ENCODE results near the gene RDH14. TPM values are rescaled to one million over a fixed set of nuclear protein-coding genes. Genes with fewer than 3 reads are reported as not detected.

RDH14 gene, protein sequence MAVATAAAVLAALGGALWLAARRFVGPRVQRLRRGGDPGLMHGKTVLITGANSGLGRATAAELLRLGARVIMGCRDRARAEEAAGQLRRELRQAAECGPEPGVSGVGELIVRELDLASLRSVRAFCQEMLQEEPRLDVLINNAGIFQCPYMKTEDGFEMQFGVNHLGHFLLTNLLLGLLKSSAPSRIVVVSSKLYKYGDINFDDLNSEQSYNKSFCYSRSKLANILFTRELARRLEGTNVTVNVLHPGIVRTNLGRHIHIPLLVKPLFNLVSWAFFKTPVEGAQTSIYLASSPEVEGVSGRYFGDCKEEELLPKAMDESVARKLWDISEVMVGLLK
- total RNA-seq = 46.3 TPM
- long read RNA-seq, transcript RDH14-201 (2 exons, 1,587 nt) = major isoform, 39 of 45 reads
- long read RNA-seq, partial matches to known transcripts = 4 of 45 reads
- long read RNA-seq, other reads (novel, unspliced or antisense) = 1 of 45 reads

DNA sequence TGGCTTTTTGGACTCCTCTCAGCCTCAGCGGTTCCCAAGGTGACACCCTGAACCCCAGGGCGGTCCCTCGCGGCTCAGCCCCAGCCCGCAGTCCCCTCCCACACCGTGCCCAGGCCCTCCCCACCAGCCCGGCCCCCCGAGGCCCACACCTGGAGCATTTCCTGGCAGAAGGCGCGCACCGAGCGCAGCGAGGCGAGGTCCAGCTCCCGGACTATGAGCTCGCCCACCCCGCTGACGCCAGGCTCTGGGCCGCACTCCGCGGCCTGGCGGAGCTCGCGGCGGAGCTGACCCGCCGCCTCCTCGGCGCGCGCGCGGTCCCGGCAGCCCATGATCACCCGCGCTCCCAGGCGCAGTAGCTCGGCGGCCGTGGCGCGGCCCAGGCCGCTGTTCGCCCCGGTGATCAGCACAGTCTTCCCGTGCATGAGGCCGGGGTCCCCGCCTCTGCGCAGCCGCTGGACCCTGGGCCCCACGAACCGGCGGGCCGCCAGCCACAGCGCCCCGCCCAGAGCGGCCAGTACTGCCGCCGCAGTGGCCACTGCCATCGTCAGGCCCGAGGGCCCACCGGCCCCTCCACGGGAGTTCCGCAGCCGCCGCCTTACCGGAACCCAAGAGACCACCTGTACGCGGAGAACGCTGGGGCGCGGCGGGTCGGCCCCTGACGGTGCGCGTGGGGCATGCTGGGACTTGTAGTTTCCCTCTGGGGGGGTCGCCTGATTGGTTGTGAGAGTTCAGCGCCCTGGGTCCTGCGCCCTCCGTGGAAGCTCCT, at the start of gene RDH14:
TSS of gene RDH14 (minus strand) at position 623 of the 766 bp plus-strand sequence. CDS start at position 542, 81 bp downstream.
- intact Hi-C loops (cut with DNase I) = loop anchor here (1.0 kb wide), 1 partner anchor 35 kb away; no protein-coding TSS in a partner anchor
- peak; percentile 94 for DNase-seq (ENCODE audit: missing footprints)
- peak; percentile 98 for ATAC-seq

DNA sequence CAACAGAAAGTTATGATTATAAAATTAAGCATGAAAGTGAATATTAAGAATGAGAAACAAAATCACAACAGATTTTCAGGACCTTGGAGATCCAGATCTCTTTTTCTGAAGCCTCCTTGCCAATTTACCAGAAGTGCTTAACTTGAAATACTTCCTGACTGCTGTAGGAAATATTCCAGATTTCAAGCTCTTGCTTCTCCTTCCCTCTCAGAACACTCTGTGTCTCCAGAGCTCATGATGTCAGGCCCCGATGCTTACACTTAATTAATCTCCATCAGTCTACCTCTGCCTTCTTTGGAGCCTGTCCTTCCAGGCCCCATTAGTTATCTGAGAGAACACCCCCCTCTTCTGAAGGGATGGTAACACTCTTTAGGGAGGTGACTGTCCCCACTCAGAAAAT, 49.6 kb upstream of the RDH14 start:
- ATAC-seq (no peak), DNase-seq (ENCODE audit: missing footprints) (no peak)
- intact Hi-C loops (cut with DNase I) = no loop called here

DNA sequence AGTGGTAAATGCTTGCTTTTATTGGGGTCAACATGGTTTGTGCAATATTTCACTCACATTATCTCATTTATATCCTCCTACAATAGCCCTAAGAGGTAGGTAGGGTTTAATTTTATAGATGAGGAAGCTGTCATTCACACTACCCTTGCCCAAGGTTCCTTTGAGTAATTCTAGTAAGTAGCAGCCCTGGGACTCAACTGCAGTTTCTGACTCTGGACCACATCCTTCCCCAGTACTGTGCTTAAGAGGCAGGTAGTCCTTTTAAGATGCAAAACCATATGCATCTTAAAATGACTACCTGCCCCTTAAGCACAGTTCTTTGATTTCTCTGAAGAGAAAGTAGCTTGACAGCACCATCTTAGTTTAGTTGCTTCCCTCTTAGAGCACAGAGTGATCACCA, 44.7 kb upstream of the RDH14 start:
- DNase-seq (ENCODE audit: missing footprints) (no peak), ATAC-seq (no peak)
- intact Hi-C loops (cut with DNase I) = no loop called here

DNA sequence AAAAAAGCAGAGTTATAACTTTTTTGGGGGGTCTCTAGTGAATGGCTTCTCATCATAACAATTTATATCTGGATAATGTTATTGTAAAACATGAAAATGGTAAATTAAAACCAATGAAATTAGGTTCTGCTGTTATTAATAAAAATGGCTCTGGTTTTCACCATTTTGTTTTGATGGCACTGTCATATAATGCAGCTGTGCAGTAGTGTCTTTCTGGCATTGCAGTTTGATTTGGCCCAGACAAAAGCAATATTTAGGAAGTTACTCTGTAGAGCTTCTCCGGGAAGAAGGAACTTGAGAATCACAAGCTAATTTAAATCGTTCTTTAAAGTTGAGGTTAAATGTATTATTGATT, 44.1 kb upstream of the RDH14 start:
- ATAC-seq (no peak), DNase-seq (ENCODE audit: missing footprints) (no peak)
- intact Hi-C loops (cut with DNase I) = no loop called here

DNA sequence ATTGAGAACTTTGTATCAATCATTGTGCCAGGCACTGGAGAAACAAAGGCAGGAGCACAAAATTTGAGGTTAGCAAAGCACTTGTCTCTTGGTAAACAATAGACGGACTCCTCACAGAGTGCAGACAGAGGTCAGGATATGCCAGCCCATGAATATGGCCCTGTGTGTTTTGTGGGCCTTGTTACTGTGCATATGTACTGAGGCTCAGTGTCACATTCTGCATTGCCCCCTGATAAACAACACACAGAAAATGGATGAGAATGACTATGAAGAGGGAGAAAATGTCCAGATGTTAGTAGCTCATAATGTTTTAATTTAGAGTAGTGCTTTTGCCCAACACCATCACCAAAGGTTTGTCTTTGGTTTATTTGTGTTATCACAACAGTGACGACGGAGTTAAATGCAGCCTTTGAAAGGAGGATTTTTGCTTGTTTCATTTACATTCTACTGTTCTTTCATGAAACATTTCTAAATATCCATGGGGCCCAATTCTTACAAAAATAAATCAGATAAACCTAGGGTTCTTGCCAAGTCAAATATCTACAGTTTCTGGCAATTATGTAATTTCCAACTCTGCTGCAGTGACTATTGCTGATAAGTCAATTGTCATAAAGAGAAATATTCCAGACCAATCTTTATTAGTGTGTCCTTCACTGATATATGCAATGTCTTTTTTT, 43.5 kb upstream of the RDH14 start:
- intact Hi-C loops (cut with DNase I) = no loop called here
- ATAC-seq = no peak

DNA sequence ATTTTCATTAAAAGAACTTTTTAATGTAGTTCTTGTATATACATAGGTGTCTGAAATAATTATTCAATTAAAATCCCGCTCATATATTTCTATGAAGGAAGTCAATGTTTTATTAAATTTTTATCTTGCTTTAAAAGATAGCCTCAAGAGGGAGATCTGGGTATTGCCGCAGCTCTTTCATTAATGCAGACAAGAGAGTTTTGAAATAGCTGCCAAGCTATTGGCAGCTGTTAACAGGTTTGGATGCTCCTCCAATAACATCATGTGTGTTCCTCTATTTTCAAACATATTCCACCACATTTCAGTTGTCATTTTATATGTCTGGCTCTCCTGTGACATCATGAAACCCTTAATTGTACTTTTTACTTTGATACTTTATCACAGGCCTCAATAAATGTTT, 41.8 kb upstream of the RDH14 start:
- intact Hi-C loops (cut with DNase I) = no loop called here
- ATAC-seq (no peak), DNase-seq (ENCODE audit: missing footprints) (no peak)

More for the DNA sequence above, 43.5 kb upstream of the RDH14 start:
- no peak for DNase-seq (ENCODE audit: missing footprints)

DNA sequence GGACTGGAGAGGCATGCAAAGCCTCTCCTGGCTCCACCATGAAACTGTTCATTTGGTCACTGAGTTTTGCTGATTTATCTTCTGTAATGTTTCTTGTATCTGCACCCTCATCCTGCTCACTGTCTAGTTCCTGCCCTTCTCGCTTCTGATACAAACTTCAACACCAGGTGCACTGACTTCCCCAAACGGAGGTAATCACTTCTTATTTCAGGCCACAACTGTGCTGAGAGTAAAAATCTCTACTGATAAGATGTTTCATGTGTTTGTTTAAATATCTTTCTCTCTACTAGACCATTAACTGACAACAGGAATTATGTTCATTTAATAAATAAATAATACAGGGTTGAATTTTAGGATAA, 39.8 kb upstream of the RDH14 start:
- DNase-seq (ENCODE audit: missing footprints) = no peak
- intact Hi-C loops (cut with DNase I) = no loop called here
- no peak for ATAC-seq

DNA sequence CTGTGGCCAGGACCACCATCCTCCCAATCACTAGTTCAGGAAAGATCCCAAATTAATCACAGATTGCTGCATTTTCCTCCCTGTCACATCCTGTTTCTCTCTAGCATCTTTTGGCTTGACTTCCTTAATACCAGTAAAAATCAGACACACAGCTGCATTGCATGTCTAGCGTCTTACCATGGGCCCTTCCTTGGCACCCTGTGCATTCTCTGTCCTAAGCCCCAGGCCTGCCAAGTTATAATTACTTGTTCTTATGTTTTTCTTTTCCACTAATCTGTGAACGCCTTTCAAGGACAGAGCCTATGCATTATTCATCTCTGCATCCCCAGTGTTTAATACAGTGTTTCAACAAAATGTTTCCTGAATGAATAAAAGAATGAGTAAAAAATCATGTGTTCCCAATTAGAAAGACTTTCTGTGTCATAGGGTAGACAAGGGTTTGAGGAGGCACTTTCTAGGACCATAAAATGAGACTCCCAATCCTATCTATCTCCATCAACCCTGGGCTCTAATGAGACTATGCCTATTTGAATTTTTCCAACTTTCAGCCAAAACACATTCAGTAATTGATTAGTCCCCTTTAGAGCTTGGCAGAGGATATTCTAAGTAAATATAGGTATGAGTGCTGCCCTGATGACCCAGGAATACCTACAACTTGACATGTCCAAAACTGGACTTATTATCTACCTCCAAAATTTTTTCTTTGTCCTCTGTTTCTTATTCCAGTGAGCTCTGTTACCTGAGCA, 39.2 kb upstream of the RDH14 start:
- DNase-seq (ENCODE audit: missing footprints) (no peak), ATAC-seq (peak; percentile 39)
- intact Hi-C loops (cut with DNase I) = loop anchor here (5.0 kb wide), 1 partner anchor 77 kb away; no protein-coding TSS in a partner anchor

- intact Hi-C loops (cut with DNase I) = loop anchor here (5.0 kb wide), 1 partner anchor 77 kb away; no protein-coding TSS in a partner anchor
- peak; percentile 39 for ATAC-seq
- no peak for DNase-seq (ENCODE audit: missing footprints)
Measured at GRCh38 chr2:18598848-18599484, 38.5 kb upstream of the RDH14 start.

DNA sequence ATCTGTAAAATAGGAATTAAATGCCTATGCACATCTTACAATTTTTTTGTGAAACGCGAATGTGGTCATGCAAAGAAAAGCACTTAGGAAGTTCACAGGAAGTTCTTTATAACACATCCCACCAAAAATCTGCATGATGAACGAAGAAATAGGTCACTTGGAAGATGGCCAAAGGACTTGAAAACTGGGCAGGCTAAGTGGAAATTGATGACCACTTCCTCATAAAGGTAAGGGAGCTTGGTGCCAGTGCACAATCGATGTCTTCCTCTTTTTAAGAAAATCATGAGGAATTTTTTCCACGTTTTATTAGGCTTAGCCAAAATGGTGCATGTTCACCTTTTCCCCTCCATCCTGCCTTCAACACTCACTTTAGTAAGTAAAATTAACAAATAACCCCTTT, 37.2 kb upstream of the RDH14 start:
- intact Hi-C loops (cut with DNase I) = loop anchor here (5.0 kb wide), 1 partner anchor 75 kb away; no protein-coding TSS in a partner anchor
- DNase-seq (ENCODE audit: missing footprints) (no peak), ATAC-seq (no peak)

GRCh38 chr2:18596993-18597392, 36.5 kb upstream of the RDH14 start:
- ATAC-seq = no peak
- intact Hi-C loops (cut with DNase I) = loop anchor here (5.0 kb wide), 1 partner anchor 75 kb away; no protein-coding TSS in a partner anchor

GRCh38 chr2:18593496-18593895, 33.0 kb upstream of the RDH14 start:
- intact Hi-C loops (cut with DNase I) = no loop called here
- DNase-seq (ENCODE audit: missing footprints) (no peak), ATAC-seq (no peak)

More at GRCh38 chr2:18596993-18597392, 36.5 kb upstream of the RDH14 start:
- DNase-seq (ENCODE audit: missing footprints) = no peak

DNA sequence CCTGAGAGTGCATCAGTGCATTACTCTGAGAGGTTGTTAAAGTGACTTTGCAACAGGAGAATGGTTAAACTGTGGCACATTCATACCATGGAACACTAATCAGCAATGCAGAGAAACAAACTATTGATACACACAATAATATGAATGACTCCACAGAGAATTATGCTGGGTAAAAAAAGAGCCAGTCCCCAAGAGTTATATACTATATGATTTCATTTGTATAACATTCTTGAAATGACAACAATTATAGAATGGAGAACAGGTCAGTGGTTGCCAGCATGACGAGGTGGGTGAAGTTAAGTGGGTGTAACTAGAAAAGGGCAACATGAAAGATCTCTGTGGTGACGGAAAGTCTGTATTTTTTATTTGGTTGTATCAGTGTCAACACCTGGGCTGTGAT, 31.9 kb upstream of the RDH14 start:
- intact Hi-C loops (cut with DNase I) = no loop called here
- ATAC-seq (no peak), DNase-seq (ENCODE audit: missing footprints) (no peak)

DNA sequence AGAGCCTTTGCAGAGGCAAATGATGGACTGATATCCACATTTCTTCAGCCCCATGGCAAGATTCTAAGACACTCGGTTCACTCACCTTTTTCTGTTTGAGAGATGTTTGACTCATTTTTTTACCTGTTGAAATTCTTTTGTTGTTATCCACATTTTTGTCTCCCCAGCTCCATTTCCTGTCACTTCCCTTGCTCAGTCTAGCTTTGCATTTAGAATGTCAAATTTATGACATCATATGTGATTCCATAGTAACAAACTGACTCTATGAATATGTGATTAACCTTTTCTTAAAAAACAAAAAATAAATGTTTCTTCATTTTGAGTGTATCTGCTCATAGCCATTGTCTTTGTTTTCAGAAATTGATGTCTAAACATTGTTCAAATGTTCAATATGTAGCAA, 28.9 kb upstream of the RDH14 start, which contains the start of gene NT5C1B:
TSS of gene NT5C1B (minus strand) at position 216 of the 400 bp plus-strand sequence. CDS start at position 115, 101 bp downstream.
- intact Hi-C loops (cut with DNase I) = no loop called here
- ATAC-seq = no peak
- no peak for DNase-seq (ENCODE audit: missing footprints)

DNA sequence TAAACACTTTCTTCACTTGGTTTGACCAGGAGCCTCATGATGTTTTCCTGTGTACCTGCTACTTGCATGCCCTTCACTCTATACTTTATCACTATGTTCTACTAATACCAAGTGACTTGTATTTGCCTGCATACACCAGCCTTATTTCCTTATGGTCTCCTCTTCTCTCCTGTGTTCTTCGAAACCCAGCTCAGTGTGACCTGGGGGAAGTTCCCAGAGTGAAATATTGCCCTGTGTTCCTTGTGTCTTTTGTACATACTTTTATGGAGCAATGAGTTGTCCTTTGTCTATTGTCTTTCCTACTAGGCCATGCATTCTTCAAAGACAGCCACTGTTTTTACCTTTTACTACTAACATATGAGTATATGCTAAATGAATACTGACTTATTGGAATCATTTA, 28.3 kb upstream of the RDH14 start:
- DNase-seq (ENCODE audit: missing footprints) (no peak), ATAC-seq (no peak)
- intact Hi-C loops (cut with DNase I) = no loop called here

- no peak for ATAC-seq
- intact Hi-C loops (cut with DNase I) = no loop called here
Measured at GRCh38 chr2:18588049-18588448, 27.6 kb upstream of the RDH14 start.

GRCh38 chr2:18585526-18585925, 25.1 kb upstream of the RDH14 start:
- intact Hi-C loops (cut with DNase I) = no loop called here
- DNase-seq (ENCODE audit: missing footprints) = no peak
- ATAC-seq = no peak

More at GRCh38 chr2:18588049-18588448, 27.6 kb upstream of the RDH14 start:
- no peak for DNase-seq (ENCODE audit: missing footprints)

DNA sequence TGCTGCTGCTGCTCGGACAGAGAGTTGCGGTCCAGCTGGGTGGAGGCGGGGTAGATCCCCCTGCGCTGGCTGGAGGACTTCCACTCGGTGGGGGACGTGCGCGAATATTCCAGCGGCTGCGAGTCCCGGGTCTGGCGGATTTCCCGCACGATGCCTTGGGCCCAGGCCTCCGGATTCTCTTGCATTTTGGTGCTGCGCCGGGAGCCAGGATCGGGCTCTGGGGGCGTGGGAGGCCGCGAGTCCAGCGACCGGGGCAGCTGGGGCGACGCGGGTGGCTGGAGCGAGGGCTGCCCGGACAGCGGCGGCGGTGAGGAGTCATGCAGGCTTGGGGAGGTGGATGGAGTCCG, 24.1 kb upstream of the RDH14 start:
- intact Hi-C loops (cut with DNase I) = no loop called here
- ATAC-seq (no peak), DNase-seq (ENCODE audit: missing footprints) (no peak)

Measured in Right ventricle myocardium inferior (tissue), 1 donor.